H9 (cell line): ENCODE measurements around the gene ZNF652. TPM values are rescaled to one million over a fixed set of nuclear protein-coding genes. Genes with fewer than 3 reads are reported as not detected.

Source experiments
- DNase-seq: peaks from one replicate; pipeline ENCODE4 v3.0.0-alpha.2; 2017
- H2AFZ ChIP-seq: one replicate; pipeline ENCODE4 v1.6.1; 2013; ENCODE audit warnings: mild to moderate bottlenecking, low read length, control low read depth, moderate library complexity
- H2AK5ac ChIP-seq: 2 replicates; pipeline ENCODE4 v1.6.1; 2013; ENCODE audit warnings: low read length, control low read depth, mixed read lengths; ENCODE audit not compliant: insufficient read length
- H2BK120ac ChIP-seq: one replicate; pipeline ENCODE4 v1.6.1; 2013; ENCODE audit warnings: low read depth, mild to moderate bottlenecking, low read length, control low read depth, inconsistent platforms; ENCODE audit not compliant: poor library complexity, severe bottlenecking
- H2BK12ac ChIP-seq: 2 replicates; pipeline ENCODE4 v1.6.1; 2013; ENCODE audit warnings: low read length, control low read depth, mixed read lengths, low read depth; ENCODE audit not compliant: insufficient read length
- H2BK15ac ChIP-seq: 2 replicates; pipeline ENCODE4 v1.6.1; 2013; ENCODE audit warnings: low read depth, low read length, control low read depth
- H2BK20ac ChIP-seq: one replicate; pipeline ENCODE4 v1.6.1; 2013; ENCODE audit warnings: low read depth, mild to moderate bottlenecking, low read length, control low read depth, inconsistent platforms; ENCODE audit not compliant: poor library complexity, severe bottlenecking
- H2BK5ac ChIP-seq: 2 replicates; pipeline ENCODE4 v1.6.1; 2013; ENCODE audit warnings: low read length, control low read depth, mixed read lengths; ENCODE audit not compliant: insufficient read length
- H3K14ac ChIP-seq: 2 replicates; pipeline ENCODE4 v1.6.1; 2013; ENCODE audit warnings: low read length, control low read depth; ENCODE audit not compliant: insufficient read depth
- H3K18ac ChIP-seq: 2 replicates; pipeline ENCODE4 v1.6.1; 2013; ENCODE audit warnings: low read depth, mild to moderate bottlenecking, mixed read lengths, low read length, control low read depth; ENCODE audit not compliant: insufficient read length
- H3K23ac ChIP-seq: 2 replicates; pipeline ENCODE4 v1.6.1; 2013; ENCODE audit warnings: low read length, control low read depth, mixed read lengths, low read depth; ENCODE audit not compliant: insufficient read length
- H3K23me2 ChIP-seq: 2 replicates; pipeline ENCODE4 v1.6.1; 2013; ENCODE audit warnings: low read depth, mild to moderate bottlenecking, mixed read lengths, low read length, control low read depth; ENCODE audit not compliant: insufficient read length, poor library complexity, severe bottlenecking
- H3K27ac ChIP-seq: 2 replicates; pipeline ENCODE4 v1.5.1; 2013; ENCODE audit warnings: low read length, control low read depth, mixed read lengths, low read depth; ENCODE audit not compliant: insufficient read length
- H3K27me3 ChIP-seq: 2 replicates; pipeline ENCODE4 v1.6.1; 2013; ENCODE audit warnings: low read length, control low read depth, inconsistent platforms; ENCODE audit not compliant: insufficient read depth
- H3K4ac ChIP-seq: 2 replicates; pipeline ENCODE4 v1.6.1; 2013; ENCODE audit warnings: low read depth, mild to moderate bottlenecking, control low read depth, inconsistent platforms, low read length, moderate library complexity
- H3K4me1 ChIP-seq: 2 replicates; pipeline ENCODE4 v1.6.1; 2013; ENCODE audit warnings: low read length, control low read depth, inconsistent platforms; ENCODE audit not compliant: insufficient read depth
- H3K4me2 ChIP-seq: 2 replicates; pipeline ENCODE4 v1.6.1; 2013; ENCODE audit warnings: low read length, control low read depth, mixed read lengths; ENCODE audit not compliant: insufficient read length, insufficient read depth
- H3K56ac ChIP-seq: 2 replicates; pipeline ENCODE4 v1.6.1; 2013; ENCODE audit warnings: low read depth, mild to moderate bottlenecking, mixed read lengths, low read length, control low read depth; ENCODE audit not compliant: insufficient read length
- H3K79me1 ChIP-seq: 2 replicates; pipeline ENCODE4 v1.6.1; 2013; ENCODE audit warnings: low read depth, mild to moderate bottlenecking, moderate library complexity, low read length, control low read depth, inconsistent platforms; ENCODE audit not compliant: insufficient read depth, poor library complexity, severe bottlenecking
- H3K79me2 ChIP-seq: 2 replicates; pipeline ENCODE4 v1.6.1; 2013; ENCODE audit warnings: low read length, control low read depth, inconsistent platforms; ENCODE audit not compliant: insufficient read depth
- H3K9ac ChIP-seq: 2 replicates; pipeline ENCODE4 v1.6.1; 2013; ENCODE audit warnings: low read length, control low read depth, mixed read lengths; ENCODE audit not compliant: insufficient read length; ENCODE audit errors: extremely low read depth
- H3K9me3 ChIP-seq: one replicate; pipeline ENCODE4 v1.6.1; 2013; ENCODE audit warnings: low read depth, low read length, inconsistent platforms; ENCODE audit not compliant: control insufficient read depth
- H3T11ph ChIP-seq: one replicate; pipeline ENCODE4 v1.6.1; 2013; ENCODE audit warnings: mild to moderate bottlenecking, low read length, control low read depth, inconsistent platforms
- H4K20me1 ChIP-seq: one replicate; pipeline ENCODE4 v1.6.1; 2013; ENCODE audit not compliant: control insufficient read depth, insufficient read length, insufficient read depth
- H4K5ac ChIP-seq: 2 replicates; pipeline ENCODE4 v1.6.1; 2013; ENCODE audit warnings: low read depth, mild to moderate bottlenecking, mixed read lengths, low read length, control low read depth; ENCODE audit not compliant: insufficient read length
- H4K8ac ChIP-seq: replicated peaks from 2 replicates; pipeline ENCODE4 v1.6.1; 2013; ENCODE audit warnings: low read length, control low read depth, mixed read lengths, low read depth; ENCODE audit not compliant: insufficient read length
- H4K91ac ChIP-seq: 2 replicates; pipeline ENCODE4 v1.6.1; 2013; ENCODE audit warnings: low read depth, mild to moderate bottlenecking, moderate library complexity, mixed read lengths, low read length, control low read depth; ENCODE audit not compliant: insufficient read length
- H3K27ac Mint-ChIP-seq, 3 experiments: 2 replicates in 2 of 3; 3 replicates in 1 of 3; pipeline ENCODE4 v1.8.0; 2020 to 2021; ENCODE audit warnings: mixed read lengths in 3 of 3, mild to moderate bottlenecking in 1 of 3, moderate library complexity in 1 of 3
- H3K27me3 Mint-ChIP-seq: 2 replicates; pipeline ENCODE4 v1.8.0; 2021; ENCODE audit warnings: low read depth, mild to moderate bottlenecking, moderate library complexity, mixed read lengths
- H3K36me3 Mint-ChIP-seq, 3 experiments: 2 replicates in 2 of 3; 3 replicates in 1 of 3; pipeline ENCODE4 v1.8.0; 2020 to 2021; ENCODE audit warnings: low read depth in 3 of 3, mixed read lengths in 3 of 3; ENCODE audit not compliant: insufficient read depth in 1 of 3
- H3K4me1 Mint-ChIP-seq, 2 experiments: 2 replicates each; pipeline ENCODE4 v1.8.0; 2020; ENCODE audit warnings: mixed read lengths in 2 of 2
- H3K4me3 Mint-ChIP-seq, 2 experiments: 2 replicates in 1 of 2; 3 replicates in 1 of 2; pipeline ENCODE4 v1.8.0; 2020 to 2021; ENCODE audit warnings: mild to moderate bottlenecking in 2 of 2, mixed read lengths in 2 of 2, moderate library complexity in 1 of 2
- H3K9me3 Mint-ChIP-seq, 2 experiments: 2 replicates in 1 of 2; 3 replicates in 1 of 2; pipeline ENCODE4 v1.8.0; 2020; ENCODE audit warnings: mild to moderate bottlenecking in 2 of 2, mixed read lengths in 2 of 2, moderate library complexity in 1 of 2
- WGBS: extraction: QIAGEN DNeasy Blood & Tissue Kit; methylation state at CpG from one replicate; pipeline ENCODE4 v1.1.7; 2013; ENCODE audit warnings: missing lambda C conversion rate, low lambda C conversion rate, mixed read lengths; ENCODE audit not compliant: insufficient read length; ENCODE audit errors: extremely low coverage; 5-methylcytosine and 5-hydroxymethylcytosine counted together
- total RNA-seq: library from RNA; stranded (reverse); gene quantifications from 2 replicates; pipeline ENCODE4 v1.2.1, GENCODE V29; 2021
- TF ChIP-seq, protein P1 (sequence below): fragments of 200-600 bp; sonication (generic); conservative IDR thresholded peaks from 3 replicates; pipeline ENCODE4 v1.8.0; 2021; ENCODE audit warnings: antibody characterized with exemption, mild to moderate bottlenecking

Gene ZNF652
- total RNA-seq, 1 experiment from 2014 or later: 33.6 TPM

DNA sequence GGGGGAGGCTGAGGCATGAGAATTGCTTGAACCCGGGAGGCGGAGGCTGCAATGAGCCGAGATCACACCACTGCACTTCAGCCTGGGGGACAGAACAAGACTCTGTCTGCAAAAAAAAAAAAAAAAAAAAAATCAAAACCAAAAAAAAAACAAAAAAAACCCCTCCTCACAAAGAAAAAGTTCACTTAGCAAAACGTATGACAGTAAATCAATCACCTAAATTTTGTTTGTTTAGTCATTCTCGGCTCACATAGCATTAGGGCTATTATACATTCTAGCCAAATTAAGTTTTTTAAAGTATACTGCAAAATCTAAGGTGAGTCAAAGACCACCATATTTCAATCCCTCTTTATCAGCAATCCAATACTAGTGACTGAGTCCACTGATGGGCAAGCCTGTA, 5.7 kb downstream of the ZNF652 start:
- H3K79me1 ChIP-seq: peaks cover 5% of the 10 kb centered on the region
- H2AK5ac ChIP-seq: no peak overlapping the region
- H3K18ac ChIP-seq: no peak overlapping the region
- H2BK12ac ChIP-seq: no peak overlapping the region
- TF ChIP-seq, protein P1, sequence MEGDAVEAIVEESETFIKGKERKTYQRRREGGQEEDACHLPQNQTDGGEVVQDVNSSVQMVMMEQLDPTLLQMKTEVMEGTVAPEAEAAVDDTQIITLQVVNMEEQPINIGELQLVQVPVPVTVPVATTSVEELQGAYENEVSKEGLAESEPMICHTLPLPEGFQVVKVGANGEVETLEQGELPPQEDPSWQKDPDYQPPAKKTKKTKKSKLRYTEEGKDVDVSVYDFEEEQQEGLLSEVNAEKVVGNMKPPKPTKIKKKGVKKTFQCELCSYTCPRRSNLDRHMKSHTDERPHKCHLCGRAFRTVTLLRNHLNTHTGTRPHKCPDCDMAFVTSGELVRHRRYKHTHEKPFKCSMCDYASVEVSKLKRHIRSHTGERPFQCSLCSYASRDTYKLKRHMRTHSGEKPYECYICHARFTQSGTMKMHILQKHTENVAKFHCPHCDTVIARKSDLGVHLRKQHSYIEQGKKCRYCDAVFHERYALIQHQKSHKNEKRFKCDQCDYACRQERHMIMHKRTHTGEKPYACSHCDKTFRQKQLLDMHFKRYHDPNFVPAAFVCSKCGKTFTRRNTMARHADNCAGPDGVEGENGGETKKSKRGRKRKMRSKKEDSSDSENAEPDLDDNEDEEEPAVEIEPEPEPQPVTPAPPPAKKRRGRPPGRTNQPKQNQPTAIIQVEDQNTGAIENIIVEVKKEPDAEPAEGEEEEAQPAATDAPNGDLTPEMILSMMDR: no peak
- no peak overlapping the region for H3K4me2 ChIP-seq
- no peak overlapping the region for H2BK120ac ChIP-seq
- no peak overlapping the region for H2AFZ ChIP-seq
- H3K4ac ChIP-seq: no peak overlapping the region
- no peak overlapping the region for H3K23ac ChIP-seq
- Mint-ChIP-seq H3K27ac (no peak overlapping the region), H3K4me1 (peaks cover 33 to 39% of the 10 kb centered on the region in 2 experiments), H3K27me3 (no peaks in the 10 kb centered on the region), H3K36me3 (peaks cover 4 to 12% (median 7%) of the 10 kb centered on the region in 3 experiments; a peak in 5 of 7 replicates), H3K4me3 (no peak overlapping the region), H3K9me3 (peaks cover 3 to 4% of the 10 kb centered on the region in 2 experiments; a peak in 2 of 5 replicates)
- no peak overlapping the region for H4K5ac ChIP-seq
- no peaks in the 10 kb centered on the region for H3K27me3 ChIP-seq
- WGBS: no CpG with 5 or more reads among the region's 5 CpGs
- no peak overlapping the region for H2BK15ac ChIP-seq
- H3K23me2 ChIP-seq: peaks cover 10% of the 10 kb centered on the region
- no peak overlapping the region for H3K14ac ChIP-seq
- H4K8ac ChIP-seq: no peak overlapping the region
- H2BK5ac ChIP-seq: no peak overlapping the region
- no peaks in the 10 kb centered on the region for H4K20me1 ChIP-seq
- no peak overlapping the region for H3K27ac ChIP-seq
- no peak overlapping the region for H4K91ac ChIP-seq
- H3K79me2 ChIP-seq: peaks cover 12% of the 10 kb centered on the region; the same call in 1 of the 2 replicates
- no peak overlapping the region for H3K56ac ChIP-seq
- no peak overlapping the region for H2BK20ac ChIP-seq
- H3T11ph ChIP-seq: no peak overlapping the region
- H3K9ac ChIP-seq: no peak overlapping the region
- no peaks in the 10 kb centered on the region for H3K9me3 ChIP-seq
- no peak for DNase-seq
- no peaks in the 10 kb centered on the region for H3K4me1 ChIP-seq
